ENCODE results near the gene ALAS2. TPM values are rescaled to one million over a fixed set of nuclear protein-coding genes. Genes with fewer than 3 reads are reported as not detected.
"Not testable (repeated sequence)": the region's sequence is repeated elsewhere in the genome, so short reads cannot be mapped to it uniquely, and the experiment has no call there.

ALAS2 gene
- total RNA-seq, 4 donors from 2014 or later = not detected

DNA sequence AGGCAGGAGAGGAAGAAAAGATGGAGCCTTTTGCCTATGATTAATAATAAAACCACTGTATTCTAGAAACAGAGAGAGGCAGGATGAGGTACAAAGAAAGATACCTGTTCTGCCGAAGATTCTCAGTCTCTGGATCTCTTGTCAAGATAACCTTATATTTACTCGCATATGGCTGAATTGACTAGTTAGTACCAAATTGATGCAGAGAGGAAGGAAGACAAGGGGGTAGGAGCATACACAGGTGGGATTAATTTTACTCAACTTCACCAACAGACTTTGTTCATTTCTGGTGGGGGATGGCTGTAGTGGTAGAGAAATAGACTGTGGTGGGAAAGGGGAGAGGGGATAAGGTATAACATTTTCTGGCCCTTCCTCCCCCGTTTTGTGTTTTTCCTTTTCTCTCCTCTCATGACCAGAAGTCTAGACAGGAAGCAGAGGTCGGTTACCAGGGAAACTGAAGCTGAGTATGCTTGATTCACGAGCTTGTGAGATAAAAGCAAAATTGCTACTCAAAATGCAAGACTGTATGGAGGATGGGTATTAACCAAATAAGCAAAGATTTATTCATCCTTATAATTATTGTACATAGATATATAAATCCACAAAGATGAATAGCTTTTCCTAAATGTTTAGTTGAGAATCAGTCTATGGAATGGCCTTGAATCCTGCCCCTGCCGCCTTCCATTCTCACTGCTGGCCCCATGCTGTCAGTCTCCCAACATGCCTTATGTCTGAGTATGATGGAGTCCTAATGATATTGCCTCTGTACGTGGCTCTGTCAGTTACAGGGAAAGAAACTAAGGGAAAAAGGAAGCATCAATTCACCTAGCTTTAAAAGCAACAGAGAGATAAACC lies 26.3 kb upstream of the ALAS2 start:
- intact Hi-C loops (cut with DNase I; ENCODE audit: low total_unique reads) = no loop called here
- no peak for TF ChIP-seq POLR2A (IDR thresholded peaks at IDR 0.05)
- TF ChIP-seq, protein P1, sequence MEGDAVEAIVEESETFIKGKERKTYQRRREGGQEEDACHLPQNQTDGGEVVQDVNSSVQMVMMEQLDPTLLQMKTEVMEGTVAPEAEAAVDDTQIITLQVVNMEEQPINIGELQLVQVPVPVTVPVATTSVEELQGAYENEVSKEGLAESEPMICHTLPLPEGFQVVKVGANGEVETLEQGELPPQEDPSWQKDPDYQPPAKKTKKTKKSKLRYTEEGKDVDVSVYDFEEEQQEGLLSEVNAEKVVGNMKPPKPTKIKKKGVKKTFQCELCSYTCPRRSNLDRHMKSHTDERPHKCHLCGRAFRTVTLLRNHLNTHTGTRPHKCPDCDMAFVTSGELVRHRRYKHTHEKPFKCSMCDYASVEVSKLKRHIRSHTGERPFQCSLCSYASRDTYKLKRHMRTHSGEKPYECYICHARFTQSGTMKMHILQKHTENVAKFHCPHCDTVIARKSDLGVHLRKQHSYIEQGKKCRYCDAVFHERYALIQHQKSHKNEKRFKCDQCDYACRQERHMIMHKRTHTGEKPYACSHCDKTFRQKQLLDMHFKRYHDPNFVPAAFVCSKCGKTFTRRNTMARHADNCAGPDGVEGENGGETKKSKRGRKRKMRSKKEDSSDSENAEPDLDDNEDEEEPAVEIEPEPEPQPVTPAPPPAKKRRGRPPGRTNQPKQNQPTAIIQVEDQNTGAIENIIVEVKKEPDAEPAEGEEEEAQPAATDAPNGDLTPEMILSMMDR (IDR thresholded peaks at IDR 0.05) = no peak
- no peak overlapping the region for H3K4me3 ChIP-seq (ENCODE audit: low read depth, poor library complexity, severe bottlenecking)
- 30 to 40% methylated on average over 7 of the region's 7 CpGs for WGBS, 2 donors
- no peak for DNase-seq (ENCODE audit: low spot score in 2 of 2)

DNA sequence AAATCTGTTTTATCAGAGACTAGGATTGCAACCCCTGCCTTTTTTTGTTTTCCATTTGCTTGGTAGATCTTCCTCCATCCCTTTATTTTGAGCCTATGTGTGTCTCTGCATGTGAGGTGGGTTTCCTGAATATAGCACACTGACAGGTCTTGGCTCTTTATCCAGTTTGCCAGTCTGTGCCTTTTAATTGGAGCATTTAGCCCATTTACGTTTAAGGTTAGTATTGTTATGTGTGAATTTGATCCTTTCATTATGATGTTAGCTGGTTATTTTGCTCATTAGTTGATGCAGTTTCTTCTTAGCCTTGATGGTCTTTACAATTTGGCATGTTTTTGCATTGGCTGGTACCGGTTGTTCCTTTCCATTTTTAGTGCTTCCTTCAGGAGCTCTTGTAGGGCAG lies 19.8 kb upstream of the ALAS2 start:
- intact Hi-C loops (cut with DNase I; ENCODE audit: low total_unique reads) = loop anchor here (5.0 kb wide), 1 partner anchor 1023 kb away; no protein-coding TSS in a partner anchor
- not testable (repeated sequence) for DNase-seq (ENCODE audit: low spot score in 2 of 2); H3K4me3 ChIP-seq (ENCODE audit: low read depth, poor library complexity, severe bottlenecking)
- WGBS, 2 donors = 78 to 91% methylated on average over 2 of the region's 2 CpGs

- TF ChIP-seq POLR2A (IDR thresholded peaks at IDR 0.05) = no peak
- TF ChIP-seq, protein P1 (IDR thresholded peaks at IDR 0.05) = no peak
- DNase-seq (ENCODE audit: low spot score in 2 of 2) = no peak
- no peak overlapping the region for H3K4me3 ChIP-seq (ENCODE audit: low read depth, poor library complexity, severe bottlenecking)
- intact Hi-C loops (cut with DNase I; ENCODE audit: low total_unique reads) = no loop called here
- WGBS, 2 donors = 79 to 90% methylated on average over 5 to 6 of the region's 6 CpGs
These were observed 10.7 kb upstream of the ALAS2 start for GRCh38 chrX:55041514-55041913.

DNA sequence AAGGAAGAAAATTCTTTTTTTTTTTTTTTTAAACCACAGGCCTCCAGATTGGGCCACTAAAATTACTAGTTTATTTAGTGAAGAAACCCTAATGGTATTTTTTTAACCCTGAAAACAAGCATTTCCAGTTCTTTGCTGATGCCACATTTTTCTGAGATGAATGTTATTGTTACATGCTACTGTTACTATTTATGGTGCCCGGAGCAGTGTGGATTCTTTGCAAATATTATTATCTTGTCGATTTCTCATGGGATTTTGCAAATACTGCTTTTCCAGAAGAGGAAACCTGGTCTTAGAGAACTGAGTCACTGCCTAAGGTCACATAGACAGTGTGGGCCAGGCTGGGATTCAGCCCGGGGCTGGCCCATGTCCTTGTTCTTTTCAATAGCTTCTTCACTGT lies 8.7 kb upstream of the ALAS2 start:
- DNase-seq (ENCODE audit: low spot score in 2 of 2) = no peak
- WGBS, 2 donors = 67 to 77% methylated on average over 3 of the region's 3 CpGs

DNA sequence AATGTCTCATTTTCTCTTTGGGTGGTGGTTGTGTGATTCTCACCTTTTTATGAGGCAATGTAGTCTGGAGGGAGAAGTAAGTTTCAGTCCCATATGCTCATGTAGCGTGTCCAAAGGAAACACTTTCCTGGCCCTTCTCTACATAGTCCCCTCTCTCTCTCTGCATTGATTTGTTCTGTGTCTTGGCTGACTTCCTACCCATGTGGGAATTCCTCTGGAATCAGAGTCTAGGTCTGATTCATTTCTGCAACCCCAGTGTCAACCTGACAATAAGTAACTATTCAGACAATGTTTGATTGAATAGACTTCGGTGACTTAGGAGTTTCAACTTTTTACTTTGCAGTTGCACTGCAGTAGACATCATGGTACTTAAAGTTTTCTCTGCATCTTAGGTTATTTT lies 2.7 kb upstream of the ALAS2 start:
- DNase-seq (ENCODE audit: low spot score in 2 of 2) = no peak
- WGBS, 2 donors = 77 to 93% methylated on average over 2 of the region's 2 CpGs
- TF ChIP-seq POLR2A (IDR thresholded peaks at IDR 0.05) = no peak
- TF ChIP-seq, protein P1 (IDR thresholded peaks at IDR 0.05) = no peak
- intact Hi-C loops (cut with DNase I; ENCODE audit: low total_unique reads) = no loop called here
- no peak overlapping the region for H3K4me3 ChIP-seq (ENCODE audit: low read depth, poor library complexity, severe bottlenecking)

More for the DNA sequence above, 8.7 kb upstream of the ALAS2 start:
- no peak overlapping the region for H3K4me3 ChIP-seq (ENCODE audit: low read depth, poor library complexity, severe bottlenecking)
- intact Hi-C loops (cut with DNase I; ENCODE audit: low total_unique reads) = no loop called here
- TF ChIP-seq POLR2A (IDR thresholded peaks at IDR 0.05) = no peak
- TF ChIP-seq, protein P1 (IDR thresholded peaks at IDR 0.05) = no peak

GRCh38 chrX:55029291-55029690 lies 1.5 kb downstream of the ALAS2 start:
- intact Hi-C loops (cut with DNase I; ENCODE audit: low total_unique reads) = no loop called here
- no peak for TF ChIP-seq POLR2A (IDR thresholded peaks at IDR 0.05)
- TF ChIP-seq, protein P1 (IDR thresholded peaks at IDR 0.05) = no peak
- no peak for DNase-seq (ENCODE audit: low spot score in 2 of 2)
- WGBS, 2 donors = 69 to 94% methylated on average over 2 of the region's 2 CpGs
- H3K4me3 ChIP-seq (ENCODE audit: low read depth, poor library complexity, severe bottlenecking) = no peak overlapping the region

Data from lower leg skin (tissue), 4 donors.